Stimulated activated CD8-positive, alpha-beta memory T cell treated with anti-CD3 and anti-CD28 coated beads, Interleukin-15, amount 100 ng/mL, for 24 hours (primary cell): ENCODE results near the gene NDUFB10.

ENCODE experiments used
- DNase-seq: peaks from one replicate; pipeline ENCODE4 v3.0.0-alpha.2; 2020; ENCODE audit warnings: low read depth

Gene NDUFB10

DNA sequence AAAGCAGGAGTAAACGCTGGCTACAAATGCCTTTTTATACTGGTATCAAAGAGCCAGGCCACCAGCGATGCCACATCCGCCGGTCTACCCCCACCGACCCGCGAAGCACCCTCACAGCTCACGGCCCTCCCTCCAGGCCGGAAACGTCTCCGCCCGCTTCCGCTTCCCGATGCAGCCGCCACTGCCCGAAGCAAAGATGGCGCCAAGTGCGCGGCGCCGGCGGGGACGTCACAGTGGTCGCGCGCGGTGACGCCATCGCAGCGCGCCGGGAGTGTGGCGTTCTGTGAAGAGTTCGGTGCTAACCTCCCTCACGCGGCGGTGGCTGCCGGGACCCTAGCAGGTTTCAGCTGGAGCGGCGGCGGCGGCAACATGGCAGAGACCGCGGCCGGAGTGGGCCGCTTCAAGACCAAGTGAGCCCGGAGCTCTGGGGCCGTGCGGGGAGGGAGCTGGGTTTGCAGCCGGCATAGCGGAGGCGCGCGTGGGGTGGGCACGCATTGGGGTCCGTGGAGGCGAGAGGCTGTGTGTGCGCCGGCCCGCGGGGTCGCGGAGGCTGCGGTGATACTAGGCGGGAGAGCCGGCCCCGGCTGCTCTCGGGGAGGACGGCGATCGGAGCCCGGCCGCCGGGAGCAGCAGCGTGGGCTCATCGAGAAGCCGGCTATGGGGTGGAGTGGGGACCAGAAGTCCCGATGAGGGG is 12.6 kb downstream of the NDUFB10 start, which contains the start of gene TBL3:
Gene TBL3 (plus strand): TSS at position 258 of the 694 bp plus-strand sequence. CDS start 112 bp downstream, at position 370.
- peak; percentile 99 for DNase-seq

DNA sequence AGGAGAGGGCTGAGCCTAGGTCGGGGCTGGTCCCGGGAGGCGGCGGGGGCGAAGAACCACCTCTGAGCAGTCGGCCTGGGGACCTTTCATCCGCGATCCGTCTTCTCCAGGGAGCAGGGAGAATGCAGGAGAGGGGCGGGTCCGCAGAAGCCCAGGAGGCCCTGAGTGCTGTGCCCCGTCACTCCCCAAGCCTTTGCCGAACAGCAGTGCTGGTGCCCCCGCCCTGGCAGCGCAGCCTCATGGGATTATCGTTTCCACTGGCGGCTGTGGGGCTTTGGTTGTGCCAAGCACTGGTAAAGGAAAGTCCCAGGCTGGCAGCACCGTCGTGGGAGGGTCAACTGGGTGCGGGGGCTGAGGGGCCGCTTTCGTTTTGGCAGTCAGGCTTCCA is 13.1 kb downstream of the NDUFB10 start:
- no peak for DNase-seq

DNA sequence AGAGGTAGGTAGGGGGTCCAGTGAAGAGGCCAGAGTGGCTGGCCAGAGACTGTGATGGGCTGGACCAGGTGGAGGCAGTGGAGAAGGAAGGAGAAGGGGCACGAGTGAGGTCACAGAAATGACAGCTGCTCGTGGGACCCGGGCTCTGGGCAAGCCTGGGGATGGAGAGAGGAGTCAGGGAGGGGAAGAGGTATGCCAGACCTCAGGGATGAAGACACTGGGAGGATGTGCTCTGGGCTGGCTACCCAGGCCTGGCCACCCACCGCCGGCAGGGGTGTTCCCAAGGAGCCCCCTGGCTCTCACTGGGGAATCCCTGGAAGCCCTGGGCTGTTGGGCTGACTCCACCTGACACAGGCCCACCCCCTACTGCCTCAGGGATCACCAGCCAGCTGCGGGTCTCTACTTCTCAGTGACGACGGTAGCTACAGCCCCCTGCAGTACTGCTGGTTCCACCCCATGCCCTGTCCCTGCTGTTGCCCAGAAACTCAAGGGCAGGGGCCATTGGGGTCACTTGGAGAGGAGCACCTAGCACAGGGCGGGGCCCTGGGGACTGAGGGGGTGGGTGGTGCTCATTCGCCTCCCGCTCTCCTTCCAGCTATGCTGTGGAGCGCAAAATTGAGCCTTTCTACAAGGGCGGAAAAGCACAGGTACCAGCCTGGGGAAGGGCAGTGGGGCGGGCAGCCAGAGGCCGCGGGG is 14.3 kb downstream of the NDUFB10 start:
- DNase-seq, result no peak

DNA sequence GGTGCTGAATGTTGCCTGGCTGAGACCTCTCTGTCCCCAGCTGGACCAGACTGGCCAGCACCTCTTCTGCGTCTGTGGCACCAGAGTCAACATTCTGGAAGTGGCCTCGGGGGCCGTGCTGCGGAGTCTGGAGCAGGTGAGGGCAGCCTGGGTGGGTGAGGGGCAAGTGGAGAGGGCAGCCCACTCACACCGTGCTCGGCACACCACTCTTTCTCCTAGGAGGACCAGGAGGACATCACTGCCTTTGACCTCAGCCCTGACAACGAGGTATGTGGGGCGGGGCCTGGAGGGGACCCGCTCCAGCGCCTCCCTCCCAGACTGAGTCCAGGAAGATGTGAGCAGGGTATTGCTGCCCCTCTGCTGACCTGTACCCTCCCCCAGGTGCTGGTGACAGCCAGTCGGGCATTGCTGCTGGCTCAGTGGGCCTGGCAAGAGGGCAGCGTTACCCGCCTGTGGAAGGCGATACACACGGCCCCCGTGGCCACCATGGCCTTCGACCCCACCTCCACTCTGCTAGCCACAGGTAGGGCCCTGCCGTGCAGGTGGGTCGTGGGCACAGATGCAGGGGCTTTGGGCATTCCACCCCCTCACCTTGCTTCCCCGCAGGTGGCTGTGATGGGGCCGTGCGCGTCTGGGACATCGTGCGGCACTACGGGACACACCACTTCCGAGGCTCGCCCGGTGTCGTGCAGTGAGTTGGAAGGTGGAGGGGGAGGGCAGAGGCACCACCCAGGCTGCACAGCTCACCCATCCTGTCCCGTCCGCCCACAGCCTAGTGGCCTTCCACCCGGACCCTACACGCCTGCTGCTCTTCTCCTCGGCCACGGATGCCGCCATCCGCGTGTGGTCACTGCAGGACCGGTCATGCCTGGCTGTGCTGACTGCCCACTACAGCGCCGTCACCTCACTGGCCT is 15.1 kb downstream of the NDUFB10 start:
- no peak for DNase-seq

DNA sequence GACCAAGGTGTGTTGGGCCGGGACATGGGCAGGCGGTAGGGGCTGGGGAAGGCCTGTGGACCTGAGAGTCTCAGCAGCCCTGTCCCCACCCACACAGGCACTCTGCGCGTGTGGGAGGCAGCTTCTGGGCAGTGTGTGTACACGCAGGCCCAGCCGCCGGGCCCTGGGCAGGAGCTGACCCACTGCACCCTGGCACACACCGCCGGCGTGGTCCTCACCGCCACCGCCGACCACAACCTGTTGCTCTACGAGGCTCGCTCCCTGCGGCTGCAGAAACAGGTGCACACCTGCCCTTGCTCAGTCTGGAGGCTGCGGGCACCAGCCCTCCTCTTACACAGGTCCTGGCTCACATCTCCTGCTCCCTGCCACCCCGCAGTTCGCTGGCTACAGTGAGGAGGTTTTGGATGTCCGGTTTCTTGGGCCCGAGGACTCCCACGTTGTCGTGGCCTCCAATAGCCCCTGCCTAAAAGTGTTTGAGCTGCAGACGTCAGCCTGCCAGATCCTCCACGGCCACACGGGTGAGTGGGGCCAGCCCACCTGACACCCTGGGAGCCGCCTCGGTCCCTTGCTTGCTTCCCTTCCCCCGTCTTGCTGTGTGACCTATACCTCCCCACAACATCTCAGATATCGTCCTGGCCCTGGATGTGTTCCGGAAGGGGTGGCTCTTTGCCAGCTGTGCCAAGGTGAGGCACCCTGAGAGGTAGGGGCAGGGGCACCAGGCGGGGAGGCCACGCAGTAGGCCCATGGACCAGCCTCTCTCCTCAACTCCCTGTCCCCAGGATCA is 16.3 kb downstream of the NDUFB10 start:
- DNase-seq, result no peak

DNA sequence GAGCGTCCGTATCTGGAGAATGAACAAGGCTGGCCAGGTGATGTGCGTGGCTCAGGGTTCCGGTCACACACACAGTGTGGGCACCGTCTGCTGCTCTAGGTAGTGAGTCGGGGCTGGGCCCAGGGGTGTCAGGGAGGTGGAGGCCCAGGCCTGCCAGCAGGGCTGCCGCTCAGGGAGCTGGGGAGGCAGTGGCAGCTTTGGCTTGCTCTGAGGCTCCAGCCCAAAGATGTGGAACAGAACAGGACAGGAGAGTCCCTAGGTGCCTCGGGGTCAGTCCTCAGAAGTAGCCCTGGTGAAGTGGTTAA is 16.8 kb downstream of the NDUFB10 start:
- DNase-seq, result no peak

DNA sequence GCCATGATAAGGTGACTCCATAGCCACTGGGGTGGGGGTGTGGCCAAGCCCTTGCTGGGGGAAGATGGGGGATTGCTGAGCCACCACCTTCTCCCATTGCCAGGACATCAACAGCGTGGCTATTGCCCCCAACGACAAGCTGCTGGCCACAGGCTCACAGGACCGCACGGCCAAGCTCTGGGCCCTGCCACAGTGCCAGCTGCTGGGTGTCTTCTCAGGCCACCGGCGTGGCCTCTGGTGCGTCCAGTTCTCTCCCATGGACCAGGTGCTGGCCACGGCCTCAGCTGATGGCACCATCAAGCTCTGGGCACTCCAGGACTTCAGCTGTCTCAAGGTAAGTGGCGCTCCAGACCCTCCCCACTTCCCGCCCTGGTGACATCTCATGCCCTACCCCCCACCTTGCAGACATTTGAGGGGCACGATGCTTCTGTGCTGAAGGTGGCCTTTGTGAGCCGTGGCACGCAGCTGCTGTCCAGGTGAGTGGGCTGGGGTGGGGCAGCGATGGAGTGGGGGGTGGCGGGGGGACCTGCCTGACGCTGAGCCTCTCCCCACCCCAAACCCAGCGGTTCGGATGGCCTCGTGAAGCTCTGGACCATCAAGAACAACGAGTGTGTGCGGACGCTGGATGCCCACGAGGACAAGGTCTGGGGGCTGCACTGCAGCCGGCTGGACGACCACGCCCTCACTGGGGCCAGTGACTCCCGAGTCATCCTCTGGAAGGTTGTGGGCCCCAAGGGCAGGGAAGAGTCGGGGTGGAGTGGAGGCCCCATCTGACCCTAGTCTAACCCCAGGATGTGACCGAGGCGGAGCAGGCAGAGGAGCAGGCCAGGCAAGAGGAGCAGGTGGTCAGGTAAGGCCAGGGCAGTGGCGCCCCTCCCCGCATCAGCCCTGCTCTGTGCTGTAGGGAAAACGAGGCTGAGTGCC is 17.9 kb downstream of the NDUFB10 start:
- DNase-seq, result no peak

DNA sequence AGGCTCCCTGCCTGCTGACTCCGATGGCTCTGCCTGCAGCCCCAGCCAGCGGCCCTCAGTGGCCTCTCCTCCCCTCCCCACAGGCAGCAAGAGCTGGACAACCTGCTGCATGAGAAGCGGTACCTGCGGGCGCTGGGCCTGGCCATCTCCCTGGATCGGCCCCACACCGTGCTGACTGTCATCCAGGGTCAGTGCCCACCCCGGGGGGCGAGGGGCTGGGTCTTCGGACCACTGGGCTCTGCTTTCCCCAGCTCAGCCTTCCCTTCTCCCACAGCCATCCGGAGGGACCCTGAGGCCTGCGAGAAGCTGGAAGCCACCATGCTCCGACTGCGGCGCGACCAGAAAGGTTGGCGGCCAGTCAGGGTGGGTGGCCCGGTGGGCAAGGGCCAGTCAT is 18.5 kb downstream of the NDUFB10 start:
- DNase-seq, result no peak

DNA sequence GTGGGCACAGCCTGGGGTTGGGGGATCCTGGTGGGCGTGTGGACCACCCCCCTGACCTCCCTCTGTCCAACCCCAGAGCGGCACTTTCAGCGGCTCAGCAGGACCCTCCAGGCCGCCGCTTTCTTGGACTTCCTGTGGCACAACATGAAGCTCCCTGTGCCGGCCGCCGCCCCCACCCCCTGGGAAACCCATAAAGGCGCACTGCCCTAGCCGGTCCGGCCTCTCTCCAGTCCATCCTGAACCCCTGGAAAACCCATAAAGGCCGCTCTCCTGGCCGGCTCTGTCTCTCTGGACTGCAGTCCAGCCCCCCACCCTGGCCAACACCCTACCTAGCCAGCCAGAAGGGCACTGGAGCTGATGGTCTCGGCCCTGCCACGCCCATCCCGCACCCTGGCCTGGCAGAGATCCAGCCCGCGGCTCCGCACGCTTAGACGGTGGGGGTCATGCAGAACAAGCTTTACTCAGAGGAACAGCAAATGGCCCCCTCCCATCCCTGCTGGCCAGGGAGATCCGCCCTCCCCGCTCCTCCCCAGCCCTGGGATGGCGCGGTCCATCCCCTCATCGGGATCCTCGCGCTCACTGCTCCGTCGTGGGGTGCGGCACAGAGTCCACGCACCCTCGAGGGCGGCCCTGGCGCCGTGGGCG is 19.3 kb downstream of the NDUFB10 start:
- no peak for DNase-seq

DNA sequence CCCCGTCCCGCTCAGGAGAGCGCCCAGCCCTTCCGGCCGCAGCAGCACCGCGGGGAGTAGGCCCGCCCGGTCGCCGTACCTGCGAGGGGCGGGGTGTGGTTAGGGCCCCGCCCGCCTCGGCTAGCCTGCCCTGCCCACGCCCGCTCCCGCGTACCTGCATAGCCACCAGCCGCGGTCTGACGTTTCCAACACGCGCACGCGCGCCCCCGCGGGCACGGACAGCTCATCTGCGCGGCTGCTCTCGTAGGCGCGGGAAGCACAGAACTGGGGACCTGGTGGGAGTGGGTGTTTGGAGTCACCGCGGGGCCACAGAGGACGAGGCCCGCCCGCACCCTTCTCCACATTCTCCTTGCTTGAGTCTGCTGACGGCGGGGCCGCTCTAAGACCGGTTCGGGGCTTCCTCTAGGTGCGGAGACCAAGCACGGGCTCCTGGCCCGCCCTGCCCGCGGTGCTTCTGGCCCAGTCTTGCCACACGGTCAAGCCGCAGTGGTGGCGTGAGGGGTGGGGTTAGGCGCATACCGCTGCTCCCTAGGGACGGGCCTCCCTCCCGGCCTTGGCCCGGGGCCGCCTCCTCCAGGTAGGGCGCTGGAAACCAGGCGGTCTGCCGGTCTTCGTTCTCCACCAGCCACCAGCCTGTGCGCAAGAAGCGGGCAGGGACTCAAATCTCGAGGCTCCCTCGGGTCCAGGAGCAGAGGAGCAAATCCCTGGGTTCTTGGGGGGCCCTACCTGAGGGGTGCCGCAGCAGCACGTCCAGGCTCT is 20.1 kb downstream of the NDUFB10 start:
- no peak for DNase-seq

DNA sequence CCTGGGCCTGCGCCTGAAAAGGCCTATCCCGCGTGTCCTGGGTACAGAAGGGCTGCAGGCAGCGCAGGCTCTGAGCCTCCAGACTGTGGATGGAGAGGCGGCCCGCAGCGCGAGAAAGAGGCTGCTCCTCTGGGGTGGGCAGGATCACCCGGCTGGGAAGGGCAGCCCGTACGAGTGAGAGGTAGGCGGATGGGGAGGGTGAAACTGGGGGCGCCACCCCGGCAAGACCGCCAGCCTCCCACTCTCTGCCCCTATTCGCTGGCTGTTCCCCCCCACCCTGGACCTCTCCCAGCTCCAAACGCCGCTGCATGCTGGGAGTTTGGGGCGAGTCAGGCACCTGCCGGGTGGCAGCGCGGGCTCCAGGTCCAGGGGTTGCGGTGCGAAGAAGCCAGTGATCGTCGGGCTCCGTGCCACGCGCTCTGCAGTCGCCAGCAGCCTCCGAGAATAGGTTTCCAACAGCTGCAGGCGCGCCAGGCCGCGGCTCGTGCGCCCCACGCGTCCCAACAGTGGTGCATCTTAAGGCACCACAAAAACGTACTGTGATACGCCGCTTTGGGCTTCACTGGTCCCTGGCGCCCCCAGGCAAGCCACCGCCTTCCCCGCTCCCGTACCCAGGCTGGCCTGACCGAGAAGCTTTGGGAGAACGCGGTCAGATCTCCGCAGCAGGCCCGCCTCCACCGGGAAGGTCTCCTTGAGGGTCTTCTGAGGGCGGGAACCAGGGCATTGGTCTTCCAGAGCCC is 20.9 kb downstream of the NDUFB10 start:
- no peak for DNase-seq

DNA sequence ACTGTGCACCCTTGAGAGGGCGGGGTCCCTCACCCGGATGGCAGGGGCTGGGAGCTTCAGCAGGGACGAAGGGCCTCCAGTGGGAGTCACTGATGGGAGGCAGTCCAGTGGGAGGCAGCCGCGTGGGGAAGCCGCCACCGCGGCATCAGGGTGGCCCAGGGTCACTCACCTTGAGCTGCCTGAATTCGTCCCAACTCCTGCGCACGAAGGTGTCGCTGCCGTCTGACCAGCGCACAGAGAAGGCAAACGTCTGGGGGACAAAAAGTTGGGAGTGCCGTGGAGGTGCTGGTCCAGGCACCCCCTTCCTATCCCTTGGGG is 21.4 kb downstream of the NDUFB10 start:
- DNase-seq, result no peak

DNA sequence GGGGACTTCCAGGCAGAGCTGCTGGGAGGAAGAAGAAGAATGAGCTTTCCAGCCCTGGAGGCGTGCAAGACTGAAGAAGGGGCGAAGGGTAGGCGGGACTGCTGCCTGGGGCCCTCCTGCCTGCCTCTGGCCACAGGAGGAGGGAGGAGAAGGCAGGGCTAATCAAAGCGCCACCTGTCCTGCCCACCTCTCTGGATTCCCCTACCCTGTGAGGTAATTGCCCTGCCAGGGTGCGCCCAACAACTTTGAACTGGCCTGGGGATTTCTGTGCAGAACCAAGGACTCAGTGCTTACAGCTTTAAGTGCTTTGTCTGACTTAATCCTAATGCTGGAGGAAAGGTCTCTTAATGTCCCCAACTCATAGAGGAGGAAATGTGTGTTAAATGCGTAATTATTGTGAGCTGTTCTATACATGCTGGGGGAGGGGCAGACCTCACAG is 22.1 kb downstream of the NDUFB10 start, which contains the start of gene NOXO1:
Gene NOXO1 (minus strand): TSS at position 72 of the 439 bp plus-strand sequence. CDS start 290 bp downstream, outside the sequence.
- DNase-seq, result no peak

DNA sequence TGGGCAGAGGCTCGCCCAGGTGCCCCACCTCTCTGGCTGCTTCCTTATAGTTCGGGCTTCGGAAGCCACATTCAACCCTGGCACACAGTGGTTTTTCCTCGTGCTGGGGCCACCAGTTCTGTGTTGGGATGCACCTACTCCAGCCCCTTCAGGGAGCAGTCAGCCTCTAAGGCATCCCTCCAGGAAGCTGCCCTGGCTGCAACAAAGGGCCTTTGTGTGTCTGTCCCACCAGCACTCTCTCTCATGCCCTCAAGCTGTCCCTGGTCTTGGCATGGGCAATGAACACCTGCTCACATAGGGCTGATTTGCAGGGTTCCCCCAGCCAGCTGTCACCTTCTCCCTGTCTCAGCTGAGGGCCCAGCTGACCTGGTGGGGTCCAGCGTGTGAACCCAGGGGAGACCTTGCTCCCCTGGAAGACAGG is 22.7 kb downstream of the NDUFB10 start:
- DNase-seq, result no peak

DNA sequence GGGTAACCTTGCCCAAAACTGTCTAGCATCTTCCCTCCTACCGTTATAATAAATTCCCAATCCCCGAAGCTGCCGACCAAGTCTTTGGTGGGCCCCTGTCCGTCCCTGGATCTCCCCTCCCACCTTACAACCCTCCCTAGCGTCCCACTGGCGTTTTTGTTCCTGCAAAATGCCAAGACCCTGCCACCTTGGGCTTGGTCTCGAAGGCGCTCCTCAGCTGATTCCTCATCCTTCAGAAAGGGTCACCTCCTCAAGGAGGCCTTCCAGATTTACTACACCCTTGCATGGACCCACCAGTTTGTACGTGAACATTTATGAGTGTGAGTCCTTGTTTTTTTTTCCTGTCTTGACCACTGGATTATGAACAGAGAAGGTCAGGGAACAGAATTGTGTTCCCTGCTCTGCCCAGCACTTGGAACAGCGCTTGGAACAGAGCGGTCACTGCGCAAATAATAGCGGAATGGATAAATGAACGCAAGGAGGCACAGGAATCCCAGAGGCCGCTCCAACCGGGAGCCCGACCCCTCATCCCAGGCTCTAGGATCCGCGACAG is 23.7 kb downstream of the NDUFB10 start:
- DNase-seq, result no peak

DNA sequence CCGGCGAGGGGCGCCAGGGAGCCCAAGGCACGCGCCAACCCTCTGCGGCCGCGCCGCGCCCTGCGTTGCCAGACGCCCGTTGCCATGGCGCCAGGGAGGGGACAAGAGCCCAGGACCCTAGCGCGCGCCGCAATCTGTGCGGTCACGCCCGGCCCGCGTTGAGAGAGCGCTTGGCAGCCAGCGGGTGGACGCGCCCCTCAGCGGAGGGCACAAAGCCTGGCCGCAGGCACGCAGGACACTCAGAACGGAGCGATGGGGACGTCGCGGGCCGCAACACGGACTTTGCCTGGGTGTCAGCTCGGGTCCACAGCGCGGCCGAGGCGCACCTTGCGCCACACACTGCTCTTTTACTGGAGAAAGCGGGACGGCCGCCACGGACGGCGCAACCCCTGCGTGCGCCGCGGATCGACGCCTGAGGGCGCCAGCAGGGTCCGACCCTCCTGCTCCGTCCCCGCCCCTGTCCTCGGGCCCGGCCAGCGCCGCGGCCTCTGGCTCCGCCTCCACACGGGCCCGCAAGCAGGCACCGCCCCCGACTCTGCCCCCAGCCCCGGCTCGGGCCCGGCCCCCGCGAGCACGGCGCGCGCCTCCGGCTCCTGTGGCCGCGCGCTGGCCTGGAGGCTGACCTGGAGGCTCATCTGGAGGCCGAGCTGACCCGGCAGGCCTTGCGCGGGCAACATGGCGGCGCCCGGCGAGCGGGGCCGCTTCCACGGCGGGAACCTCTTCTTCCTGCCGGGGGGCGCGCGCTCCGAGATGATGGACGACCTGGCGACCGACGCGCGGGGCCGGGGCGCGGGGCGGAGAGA is 24.4 kb downstream of the NDUFB10 start, which contains the start of gene GFER:
Gene GFER (plus strand): TSS at position 650 of the 803 bp plus-strand sequence. CDS start 26 bp downstream, at position 676.
- no peak for DNase-seq
